Immature natural killer cell (primary cell): ENCODE data around the gene OR10G2. TPM values are rescaled to one million over a fixed set of nuclear protein-coding genes. Genes with fewer than 3 reads are reported as not detected.
"Not testable (repeated sequence)": the region's sequence is repeated elsewhere in the genome, so short reads cannot be mapped to it uniquely, and the experiment has no call there.

Experiments used
- DNase-seq, 3 donors: peaks; one replicate each; pipeline ENCODE4 v3.0.0; 2022; ENCODE audit warnings: mixed read lengths in 1 of 3
- H3K27ac Mint-ChIP-seq, 6 donors: one replicate each; pipeline ENCODE4 v1.8.0; 2020; ENCODE audit warnings: mixed read lengths in 6 of 6, mild to moderate bottlenecking in 5 of 6, inconsistent platforms in 4 of 6, moderate library complexity in 3 of 6
- H3K27me3 Mint-ChIP-seq, 3 donors: one replicate each; pipeline ENCODE4 v1.8.0; 2020 to 2021; ENCODE audit warnings: low read depth in 3 of 3, mild to moderate bottlenecking in 3 of 3, mixed read lengths in 3 of 3, moderate library complexity in 3 of 3, inconsistent platforms in 1 of 3
- H3K36me3 Mint-ChIP-seq, 3 donors: one replicate each; pipeline ENCODE4 v1.8.0; 2020; ENCODE audit warnings: mixed read lengths in 3 of 3, inconsistent platforms in 2 of 3, mild to moderate bottlenecking in 2 of 3
- H3K4me1 Mint-ChIP-seq, 2 donors: one replicate each; pipeline ENCODE4 v1.8.0; 2020; ENCODE audit warnings: inconsistent platforms in 2 of 2, mild to moderate bottlenecking in 2 of 2, mixed read lengths in 2 of 2, moderate library complexity in 1 of 2
- H3K4me3 Mint-ChIP-seq, 5 donors: one replicate each; pipeline ENCODE4 v1.8.0; 2020; ENCODE audit warnings: mild to moderate bottlenecking in 5 of 5, mixed read lengths in 5 of 5, inconsistent platforms in 3 of 5, moderate library complexity in 3 of 5
- H3K9me3 Mint-ChIP-seq, 6 donors: one replicate each; pipeline ENCODE4 v1.8.0; 2020; ENCODE audit warnings: mild to moderate bottlenecking in 6 of 6, mixed read lengths in 6 of 6, inconsistent platforms in 4 of 6, moderate library complexity in 3 of 6
- polyA plus RNA-seq, 3 donors: library from polyadenylated mRNA; unstranded; fragments of 300-500 nt; fragmentation: Illumina TruSeq; gene quantifications; one replicate each; pipeline ENCODE4 v1.2.3, GENCODE V29; 2021

The OR10G2 gene
- polyA plus RNA-seq, 3 donors from 2014 or later, result not detected

DNA sequence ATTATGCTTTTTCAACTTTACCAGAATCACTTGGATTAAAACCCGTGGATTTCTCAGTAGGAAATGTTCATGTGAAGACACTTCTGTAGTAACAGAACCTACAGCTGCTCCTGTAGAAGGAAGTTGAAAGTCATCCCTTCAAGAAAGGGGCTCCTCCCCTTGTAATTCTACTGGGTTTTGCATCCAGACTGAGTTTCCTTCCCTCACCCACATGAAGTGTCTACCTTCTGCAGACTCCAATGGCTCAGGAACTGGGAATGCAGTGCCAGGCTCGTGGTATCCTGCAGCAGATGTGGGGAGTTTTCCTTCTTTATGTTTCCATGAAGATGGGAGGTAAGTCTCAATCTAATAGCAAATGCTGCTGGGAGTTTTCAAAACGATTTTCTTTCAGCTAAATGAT is 7.9 kb upstream of the OR10G2 start:
- Mint-ChIP-seq H3K4me1 (no peaks in the 10 kb centered on the region), H3K4me3 (no peak overlapping the region)

DNA sequence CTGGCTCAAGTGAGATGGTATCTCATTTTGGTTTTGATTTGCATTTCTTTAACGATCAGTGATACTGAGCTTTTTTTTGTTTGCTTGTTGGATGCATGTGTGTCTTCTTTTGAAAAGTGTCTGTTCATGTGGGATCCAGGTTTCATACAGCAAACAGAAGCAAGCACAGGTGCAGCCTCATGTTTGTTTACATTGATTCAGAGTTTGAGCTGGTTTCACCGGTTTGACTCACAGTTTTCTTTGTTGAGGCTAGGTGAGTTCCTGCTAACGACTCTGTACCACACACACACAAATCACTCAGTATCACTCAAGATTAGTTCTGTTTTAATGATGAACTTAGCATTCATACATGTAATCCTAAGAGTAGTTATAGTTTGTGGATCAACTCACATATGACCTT is 3.7 kb downstream of the OR10G2 start:
- no peak overlapping the region for H3K27ac Mint-ChIP-seq
- no peaks in the 10 kb centered on the region for H3K4me1 Mint-ChIP-seq
- peaks cover 0 to 4% (median 2%) of the 10 kb centered on the region in 3 donors for H3K27me3 Mint-ChIP-seq
- H3K36me3 Mint-ChIP-seq, result no peaks in the 10 kb centered on the region
- DNase-seq, result no peak
- no peaks in the 10 kb centered on the region for H3K9me3 Mint-ChIP-seq
- H3K4me3 Mint-ChIP-seq, result no peak overlapping the region

More for the DNA sequence above, 7.9 kb upstream of the OR10G2 start:
- H3K27ac Mint-ChIP-seq, result no peak overlapping the region
- H3K36me3 Mint-ChIP-seq, result no peaks in the 10 kb centered on the region
- H3K27me3 Mint-ChIP-seq, result peaks cover 1 to 17% (median 5%) of the 10 kb centered on the region in 3 donors
- DNase-seq, result no peak
- no peaks in the 10 kb centered on the region for H3K9me3 Mint-ChIP-seq

DNA sequence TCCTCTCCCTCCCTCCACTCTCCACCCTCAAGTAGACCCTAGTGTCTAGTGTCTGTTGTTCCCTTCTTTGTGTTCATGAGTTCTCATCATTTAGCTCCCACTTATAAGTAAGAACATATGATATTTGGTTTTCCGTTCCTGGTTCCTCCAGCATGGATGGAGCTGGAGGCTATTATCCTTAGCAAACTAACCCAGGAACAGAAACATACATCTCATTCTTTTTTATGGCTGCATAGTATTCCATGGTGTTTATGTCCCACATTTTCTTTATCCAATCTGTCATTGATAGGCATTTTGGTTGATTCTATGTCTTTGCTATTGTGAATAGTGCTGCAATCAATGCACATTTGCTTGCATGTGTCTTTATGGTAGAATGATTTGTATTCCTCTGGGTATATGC is 4.2 kb downstream of the OR10G2 start:
- H3K27ac Mint-ChIP-seq, H3K36me3 Mint-ChIP-seq, H3K27me3 Mint-ChIP-seq, H3K9me3 Mint-ChIP-seq, DNase-seq, H3K4me1 Mint-ChIP-seq, H3K4me3 Mint-ChIP-seq: not testable (repeated sequence)

DNA sequence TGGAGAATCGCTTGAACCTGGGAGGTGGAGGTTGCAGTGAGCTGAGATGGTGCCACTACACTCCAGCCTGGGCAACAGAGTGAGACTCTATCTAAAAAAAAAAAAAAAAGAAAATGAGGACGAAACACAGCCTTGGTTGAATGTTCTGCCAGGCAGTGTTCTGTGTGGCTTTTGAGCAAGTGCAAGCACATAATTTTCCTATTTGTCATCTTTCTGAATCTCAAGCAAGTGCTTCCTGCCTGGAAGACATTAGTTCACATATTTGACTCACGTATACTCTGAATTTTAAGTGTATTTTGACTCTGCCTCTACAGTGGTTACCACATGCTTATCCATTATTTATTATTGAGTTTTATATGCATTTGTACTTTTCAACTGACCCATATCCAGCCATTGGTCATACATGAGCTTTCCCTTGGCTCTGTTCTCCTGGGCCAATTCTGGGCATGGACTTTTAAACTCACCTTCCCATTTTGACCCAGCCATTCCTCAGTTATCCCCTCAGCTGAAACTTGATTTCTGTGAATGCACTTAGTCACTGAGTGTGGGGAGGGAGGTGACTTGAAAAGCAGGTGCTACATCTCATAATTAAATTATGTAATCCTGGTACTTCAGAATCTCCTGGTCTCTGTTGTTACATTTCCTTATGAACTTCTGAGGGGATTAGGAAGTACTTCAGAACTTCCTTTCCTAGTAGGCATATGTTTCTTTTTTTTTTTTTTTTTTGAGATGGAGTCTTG is 8.1 kb downstream of the OR10G2 start:
- DNase-seq, result no peak
- Mint-ChIP-seq H3K4me3 (no peak overlapping the region), H3K4me1 (no peaks in the 10 kb centered on the region), H3K36me3 (no peaks in the 10 kb centered on the region), H3K27ac (no peak overlapping the region), H3K27me3 (peaks cover 1 to 13% (median 2%) of the 10 kb centered on the region in 3 donors), H3K9me3 (peaks cover 0 to 2% (median 0%) of the 10 kb centered on the region in 6 donors)

DNA sequence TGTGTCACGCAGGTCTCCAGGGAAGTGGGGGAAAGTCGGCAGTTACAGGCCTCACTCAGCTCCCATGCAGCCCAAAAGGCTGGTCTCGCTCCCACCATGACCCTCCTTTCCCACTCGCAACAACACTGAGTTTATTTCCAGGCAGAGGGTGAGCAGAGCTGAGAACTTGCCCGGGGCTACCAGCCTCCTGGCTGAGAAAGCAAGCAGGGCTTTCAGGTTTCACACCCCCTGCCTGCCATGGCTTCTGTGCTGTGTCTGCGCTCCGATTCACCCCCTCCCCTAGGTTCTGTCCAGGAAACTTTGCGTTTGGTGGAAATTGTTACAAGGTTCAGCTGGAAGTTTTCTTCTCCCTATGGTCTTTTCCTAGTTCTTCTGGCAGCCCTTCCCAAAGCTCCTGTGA is 17.1 kb downstream of the OR10G2 start:
- Mint-ChIP-seq H3K4me1 (peaks cover 0 to 6% of the 10 kb centered on the region in 2 donors), H3K9me3 (no peaks in the 10 kb centered on the region), H3K4me3 (no peak overlapping the region), H3K27ac (no peak overlapping the region), H3K36me3 (no peaks in the 10 kb centered on the region), H3K27me3 (peaks cover 5 to 10% (median 6%) of the 10 kb centered on the region in 3 donors)
- DNase-seq, result no peak

DNA sequence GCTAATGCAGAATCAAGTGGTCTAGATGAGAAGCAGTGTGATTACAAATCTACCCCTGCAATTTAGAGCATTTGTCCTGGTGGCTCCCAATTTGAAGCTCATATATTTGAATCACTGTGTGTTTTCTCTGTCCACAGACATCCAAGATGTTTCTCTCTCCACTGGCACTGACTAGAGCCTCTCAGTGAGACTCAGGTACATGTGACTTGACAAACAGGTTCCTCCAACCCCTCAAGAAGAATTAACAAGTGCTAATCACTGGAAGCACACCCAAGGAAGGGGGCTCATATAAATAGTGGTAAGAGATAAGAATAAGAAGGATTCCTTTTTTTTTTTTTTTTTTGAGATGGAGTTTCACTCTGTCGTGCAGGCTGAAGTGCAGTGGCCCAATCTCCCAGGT is 20.5 kb downstream of the OR10G2 start:
- H3K36me3 Mint-ChIP-seq, result no peaks in the 10 kb centered on the region
- no peaks in the 10 kb centered on the region for H3K9me3 Mint-ChIP-seq
- DNase-seq, result no peak
- H3K4me1 Mint-ChIP-seq, result peaks cover 0 to 6% of the 10 kb centered on the region in 2 donors
- H3K4me3 Mint-ChIP-seq, result no peak overlapping the region
- peaks cover 4 to 7% (median 4%) of the 10 kb centered on the region in 3 donors for H3K27me3 Mint-ChIP-seq
- H3K27ac Mint-ChIP-seq, result no peak overlapping the region

DNA sequence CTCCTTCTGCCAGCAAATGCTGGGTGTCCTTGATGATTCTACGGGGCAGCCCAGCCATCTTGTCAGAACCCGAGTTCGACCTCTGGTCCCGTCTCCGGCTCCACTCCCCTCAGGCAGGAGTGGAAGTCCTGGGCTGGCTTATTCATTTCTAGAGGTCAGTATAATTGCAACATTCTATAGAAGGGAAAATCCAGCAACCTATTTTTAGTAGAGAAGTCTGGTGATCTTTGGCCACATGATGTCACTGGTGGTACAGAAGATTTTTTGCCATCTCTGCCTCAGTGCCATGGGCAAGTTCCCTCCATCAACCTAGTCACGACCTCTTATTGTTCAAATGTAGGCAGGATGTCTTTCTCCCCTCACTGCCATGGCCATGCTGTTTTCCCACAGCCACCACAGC is 22.4 kb downstream of the OR10G2 start:
- peaks cover 4 to 7% (median 6%) of the 10 kb centered on the region in 3 donors for H3K27me3 Mint-ChIP-seq
- H3K4me1 Mint-ChIP-seq, result no peaks in the 10 kb centered on the region
- no peak for DNase-seq
- no peaks in the 10 kb centered on the region for H3K9me3 Mint-ChIP-seq
- H3K36me3 Mint-ChIP-seq, result no peaks in the 10 kb centered on the region
- no peak overlapping the region for H3K27ac Mint-ChIP-seq
- no peak overlapping the region for H3K4me3 Mint-ChIP-seq

DNA sequence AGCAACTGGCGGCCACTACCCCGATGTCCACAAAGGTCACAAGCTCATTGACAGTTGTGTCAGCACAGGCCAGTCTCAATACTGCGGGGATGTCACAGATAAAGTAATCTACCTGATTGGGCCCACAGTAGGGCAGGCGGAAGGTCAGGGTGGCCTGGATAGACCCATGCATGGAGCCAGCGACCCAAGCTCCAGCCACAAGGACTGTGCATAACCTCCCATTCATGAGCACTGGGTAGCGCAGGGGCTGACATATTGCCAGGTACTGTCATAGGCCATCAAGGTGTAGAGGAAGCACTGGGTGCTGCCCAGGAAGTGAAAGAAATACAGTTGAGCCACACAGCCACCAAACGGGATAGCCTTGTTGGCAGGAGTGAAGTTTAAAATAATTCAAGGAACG is 32.6 kb downstream of the OR10G2 start:
- H3K36me3 Mint-ChIP-seq, DNase-seq, H3K27me3 Mint-ChIP-seq, H3K4me3 Mint-ChIP-seq, H3K4me1 Mint-ChIP-seq, H3K27ac Mint-ChIP-seq, H3K9me3 Mint-ChIP-seq: not testable (repeated sequence)

DNA sequence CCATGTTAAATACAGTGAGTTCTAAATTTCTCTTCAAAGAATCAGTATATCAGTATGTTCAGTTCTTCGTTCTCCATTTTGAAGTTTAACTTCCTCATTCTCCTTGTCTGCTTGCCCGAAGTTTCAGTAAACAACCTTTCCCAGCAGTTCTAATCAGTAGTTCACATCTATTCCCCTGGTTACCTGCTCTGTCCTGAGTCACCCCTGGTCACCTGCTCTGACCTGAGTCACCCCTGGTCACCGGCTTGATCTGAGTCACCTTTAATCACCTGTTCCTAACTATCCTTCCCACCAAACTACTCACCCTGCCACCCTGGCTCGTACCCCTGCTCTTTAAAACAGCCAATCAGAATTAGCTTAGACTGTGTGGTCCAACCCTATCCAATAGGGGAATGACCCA is 45.4 kb downstream of the OR10G2 start:
- H3K4me1 Mint-ChIP-seq, result no peaks in the 10 kb centered on the region
- H3K4me3 Mint-ChIP-seq, result no peak overlapping the region
- H3K27ac Mint-ChIP-seq, result no peak overlapping the region

More for the DNA sequence above, 45.4 kb downstream of the OR10G2 start:
- Mint-ChIP-seq H3K9me3 (peaks cover 6 to 23% (median 19%) of the 10 kb centered on the region in 6 donors), H3K27me3 (peaks cover 2 to 14% (median 4%) of the 10 kb centered on the region in 3 donors), H3K36me3 (peaks cover 0 to 5% (median 0%) of the 10 kb centered on the region in 3 donors)
- no peak for DNase-seq

Other genes starting within 250 kb of the OR10G2 start
- 10 to 100 TPM; 14.5 to 62.6 (median 14.8) TPM for gene CHD8, start 178.8 kb downstream of the OR10G2 start, polyA plus RNA-seq
- gene RAB2B, start 158.0 kb downstream of the OR10G2 start, polyA plus RNA-seq, result 10 to 100 TPM in 2 of 3 donors, 1 to 10 TPM in 1; 7.7 to 20.0 (median 18.5) TPM
- gene TOX4, start 157.7 kb downstream of the OR10G2 start, polyA plus RNA-seq, result 100 to 1,000 TPM in 1 of 3 donors, 10 to 100 TPM in 2; 81.4 to 101 (median 84.7) TPM
- gene METTL3, start 123.6 kb downstream of the OR10G2 start, polyA plus RNA-seq, result 10 to 100 TPM; 10.0 to 21.6 (median 18.0) TPM
- gene SALL2, start 108.6 kb downstream of the OR10G2 start, polyA plus RNA-seq, result 1 to 10 TPM in 2 of 3 donors, under 1 TPM in 1; 0.80 to 1.6 (median 1.2) TPM
- gene OR10G3, start 54.9 kb downstream of the OR10G2 start, polyA plus RNA-seq, result not detected
- not detected for gene OR4E2, start 18.9 kb upstream of the OR10G2 start, polyA plus RNA-seq
- not detected for gene OR4E1, start 38.9 kb upstream of the OR10G2 start, polyA plus RNA-seq